ENCODE results near the gene MRPS23. TPM values are rescaled to one million over a fixed set of nuclear protein-coding genes. Genes with fewer than 3 reads are reported as not detected.

MRPS23 gene
- total and polyA plus RNA-seq, 2 experiments from 2014 or later, result 53.2 to 74.5 TPM

DNA sequence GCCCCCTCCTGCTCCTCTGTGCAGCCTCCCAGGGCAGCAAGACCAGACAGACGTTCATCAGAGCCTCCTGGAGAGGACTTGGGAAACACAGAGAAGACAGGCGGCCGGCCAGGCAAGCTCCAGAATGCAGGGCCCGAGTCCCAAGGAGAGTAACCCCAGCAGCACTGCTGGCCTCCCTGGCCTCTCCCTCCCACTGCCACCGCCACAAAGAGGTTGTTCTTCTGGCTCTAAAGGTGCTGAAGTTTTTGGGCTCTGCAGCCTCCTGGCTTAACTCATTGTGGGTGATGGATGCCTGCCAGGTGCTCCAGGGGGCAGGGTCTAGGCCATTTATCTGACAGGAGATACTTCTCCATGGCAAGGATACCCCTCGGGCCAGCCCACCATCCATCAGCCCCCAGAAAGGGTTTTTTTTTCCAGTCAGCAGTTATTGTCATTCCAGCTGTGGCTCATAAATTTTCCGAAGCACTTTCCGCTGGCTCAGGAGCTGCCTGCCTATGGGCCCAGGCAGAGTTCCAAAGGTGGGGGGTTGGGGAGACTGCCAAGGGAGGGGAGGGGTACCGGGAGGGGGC is 32.0 kb upstream of the MRPS23 start:
- peaks cover 13% of the 10 kb centered on the region for H3K36me3 Mint-ChIP-seq (ENCODE audit: low read depth)
- Histone ChIP-seq H3K36me3 (ENCODE audit: insufficient read depth) (no peaks in the 10 kb centered on the region; the same call in 1 of the 2 replicates), H3K9me2 (ENCODE audit: insufficient read depth) (no peaks in the 10 kb centered on the region), H2AFZ (peak overlapping the region; percentile 1; the same call in 1 of the 2 replicates), H3K27me3 (ENCODE audit: insufficient read depth) (peaks cover 6% of the 10 kb centered on the region; the same call in 1 of the 2 replicates), H3K27ac (ENCODE audit: low read depth) (peak overlapping the region; percentile 85), H3K4me2 (peak overlapping the region; percentile 66; the same call in 1 of the 2 replicates), H3F3A (replicated peaks; ENCODE audit: low read depth) (peaks cover 18% of the 10 kb centered on the region; the same call in 1 of the 2 replicates), H3K79me2 (replicated peaks; ENCODE audit: insufficient read depth) (no peaks in the 10 kb centered on the region), H3K4me3 (no peak overlapping the region), H3K4me1 (ENCODE audit: insufficient read depth) (peaks cover 35% of the 10 kb centered on the region), H4K20me1 (replicated peaks; ENCODE audit: insufficient read depth) (no peaks in the 10 kb centered on the region)
- H3K27ac Mint-ChIP-seq, result no peak overlapping the region
- H3K4me1 Mint-ChIP-seq, result peaks cover 46% of the 10 kb centered on the region
- ATAC-seq (peak; percentile 9; the same call in 2 of the 3 replicates), DNase-seq (ENCODE audit: low spot score) (no peak)
- no peak overlapping the region for H3K4me3 Mint-ChIP-seq
- TF ChIP-seq, protein P1, sequence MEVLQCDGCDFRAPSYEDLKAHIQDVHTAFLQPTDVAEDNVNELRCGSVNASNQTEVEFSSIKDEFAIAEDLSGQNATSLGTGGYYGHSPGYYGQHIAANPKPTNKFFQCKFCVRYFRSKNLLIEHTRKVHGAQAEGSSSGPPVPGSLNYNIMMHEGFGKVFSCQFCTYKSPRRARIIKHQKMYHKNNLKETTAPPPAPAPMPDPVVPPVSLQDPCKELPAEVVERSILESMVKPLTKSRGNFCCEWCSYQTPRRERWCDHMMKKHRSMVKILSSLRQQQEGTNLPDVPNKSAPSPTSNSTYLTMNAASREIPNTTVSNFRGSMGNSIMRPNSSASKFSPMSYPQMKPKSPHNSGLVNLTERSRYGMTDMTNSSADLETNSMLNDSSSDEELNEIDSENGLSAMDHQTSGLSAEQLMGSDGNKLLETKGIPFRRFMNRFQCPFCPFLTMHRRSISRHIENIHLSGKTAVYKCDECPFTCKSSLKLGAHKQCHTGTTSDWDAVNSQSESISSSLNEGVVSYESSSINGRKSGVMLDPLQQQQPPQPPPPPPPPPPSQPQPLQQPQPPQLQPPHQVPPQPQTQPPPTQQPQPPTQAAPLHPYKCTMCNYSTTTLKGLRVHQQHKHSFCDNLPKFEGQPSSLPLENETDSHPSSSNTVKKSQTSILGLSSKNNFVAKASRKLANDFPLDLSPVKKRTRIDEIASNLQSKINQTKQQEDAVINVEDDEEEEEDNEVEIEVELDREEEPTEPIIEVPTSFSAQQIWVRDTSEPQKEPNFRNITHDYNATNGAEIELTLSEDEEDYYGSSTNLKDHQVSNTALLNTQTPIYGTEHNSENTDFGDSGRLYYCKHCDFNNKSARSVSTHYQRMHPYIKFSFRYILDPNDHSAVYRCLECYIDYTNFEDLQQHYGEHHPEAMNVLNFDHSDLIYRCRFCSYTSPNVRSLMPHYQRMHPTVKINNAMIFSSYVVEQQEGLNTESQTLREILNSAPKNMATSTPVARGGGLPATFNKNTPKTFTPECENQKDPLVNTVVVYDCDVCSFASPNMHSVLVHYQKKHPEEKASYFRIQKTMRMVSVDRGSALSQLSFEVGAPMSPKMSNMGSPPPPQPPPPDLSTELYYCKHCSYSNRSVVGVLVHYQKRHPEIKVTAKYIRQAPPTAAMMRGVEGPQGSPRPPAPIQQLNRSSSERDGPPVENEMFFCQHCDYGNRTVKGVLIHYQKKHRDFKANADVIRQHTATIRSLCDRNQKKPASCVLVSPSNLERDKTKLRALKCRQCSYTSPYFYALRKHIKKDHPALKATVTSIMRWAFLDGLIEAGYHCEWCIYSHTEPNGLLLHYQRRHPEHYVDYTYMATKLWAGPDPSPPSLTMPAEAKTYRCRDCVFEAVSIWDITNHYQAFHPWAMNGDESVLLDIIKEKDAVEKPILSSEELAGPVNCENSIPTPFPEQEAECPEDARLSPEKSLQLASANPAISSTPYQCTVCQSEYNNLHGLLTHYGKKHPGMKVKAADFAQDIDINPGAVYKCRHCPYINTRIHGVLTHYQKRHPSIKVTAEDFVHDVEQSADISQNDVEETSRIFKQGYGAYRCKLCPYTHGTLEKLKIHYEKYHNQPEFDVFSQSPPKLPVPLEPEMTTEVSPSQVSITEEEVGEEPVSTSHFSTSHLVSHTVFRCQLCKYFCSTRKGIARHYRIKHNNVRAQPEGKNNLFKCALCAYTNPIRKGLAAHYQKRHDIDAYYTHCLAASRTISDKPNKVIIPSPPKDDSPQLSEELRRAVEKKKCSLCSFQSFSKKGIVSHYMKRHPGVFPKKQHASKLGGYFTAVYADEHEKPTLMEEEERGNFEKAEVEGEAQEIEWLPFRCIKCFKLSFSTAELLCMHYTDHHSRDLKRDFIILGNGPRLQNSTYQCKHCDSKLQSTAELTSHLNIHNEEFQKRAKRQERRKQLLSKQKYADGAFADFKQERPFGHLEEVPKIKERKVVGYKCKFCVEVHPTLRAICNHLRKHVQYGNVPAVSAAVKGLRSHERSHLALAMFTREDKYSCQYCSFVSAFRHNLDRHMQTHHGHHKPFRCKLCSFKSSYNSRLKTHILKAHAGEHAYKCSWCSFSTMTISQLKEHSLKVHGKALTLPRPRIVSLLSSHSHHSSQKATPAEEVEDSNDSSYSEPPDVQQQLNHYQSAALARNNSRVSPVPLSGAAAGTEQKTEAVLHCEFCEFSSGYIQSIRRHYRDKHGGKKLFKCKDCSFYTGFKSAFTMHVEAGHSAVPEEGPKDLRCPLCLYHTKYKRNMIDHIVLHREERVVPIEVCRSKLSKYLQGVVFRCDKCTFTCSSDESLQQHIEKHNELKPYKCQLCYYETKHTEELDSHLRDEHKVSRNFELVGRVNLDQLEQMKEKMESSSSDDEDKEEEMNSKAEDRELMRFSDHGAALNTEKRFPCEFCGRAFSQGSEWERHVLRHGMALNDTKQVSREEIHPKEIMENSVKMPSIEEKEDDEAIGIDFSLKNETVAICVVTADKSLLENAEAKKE (CRISPR knock-in tag; IDR thresholded peaks at IDR 0.05), result no peak
- TF ChIP-seq, protein P2, sequence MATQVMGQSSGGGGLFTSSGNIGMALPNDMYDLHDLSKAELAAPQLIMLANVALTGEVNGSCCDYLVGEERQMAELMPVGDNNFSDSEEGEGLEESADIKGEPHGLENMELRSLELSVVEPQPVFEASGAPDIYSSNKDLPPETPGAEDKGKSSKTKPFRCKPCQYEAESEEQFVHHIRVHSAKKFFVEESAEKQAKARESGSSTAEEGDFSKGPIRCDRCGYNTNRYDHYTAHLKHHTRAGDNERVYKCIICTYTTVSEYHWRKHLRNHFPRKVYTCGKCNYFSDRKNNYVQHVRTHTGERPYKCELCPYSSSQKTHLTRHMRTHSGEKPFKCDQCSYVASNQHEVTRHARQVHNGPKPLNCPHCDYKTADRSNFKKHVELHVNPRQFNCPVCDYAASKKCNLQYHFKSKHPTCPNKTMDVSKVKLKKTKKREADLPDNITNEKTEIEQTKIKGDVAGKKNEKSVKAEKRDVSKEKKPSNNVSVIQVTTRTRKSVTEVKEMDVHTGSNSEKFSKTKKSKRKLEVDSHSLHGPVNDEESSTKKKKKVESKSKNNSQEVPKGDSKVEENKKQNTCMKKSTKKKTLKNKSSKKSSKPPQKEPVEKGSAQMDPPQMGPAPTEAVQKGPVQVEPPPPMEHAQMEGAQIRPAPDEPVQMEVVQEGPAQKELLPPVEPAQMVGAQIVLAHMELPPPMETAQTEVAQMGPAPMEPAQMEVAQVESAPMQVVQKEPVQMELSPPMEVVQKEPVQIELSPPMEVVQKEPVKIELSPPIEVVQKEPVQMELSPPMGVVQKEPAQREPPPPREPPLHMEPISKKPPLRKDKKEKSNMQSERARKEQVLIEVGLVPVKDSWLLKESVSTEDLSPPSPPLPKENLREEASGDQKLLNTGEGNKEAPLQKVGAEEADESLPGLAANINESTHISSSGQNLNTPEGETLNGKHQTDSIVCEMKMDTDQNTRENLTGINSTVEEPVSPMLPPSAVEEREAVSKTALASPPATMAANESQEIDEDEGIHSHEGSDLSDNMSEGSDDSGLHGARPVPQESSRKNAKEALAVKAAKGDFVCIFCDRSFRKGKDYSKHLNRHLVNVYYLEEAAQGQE (IDR thresholded peaks at IDR 0.05; ENCODE audit: unreplicated experiment), result no peak
- TF ChIP-seq, protein P3, sequence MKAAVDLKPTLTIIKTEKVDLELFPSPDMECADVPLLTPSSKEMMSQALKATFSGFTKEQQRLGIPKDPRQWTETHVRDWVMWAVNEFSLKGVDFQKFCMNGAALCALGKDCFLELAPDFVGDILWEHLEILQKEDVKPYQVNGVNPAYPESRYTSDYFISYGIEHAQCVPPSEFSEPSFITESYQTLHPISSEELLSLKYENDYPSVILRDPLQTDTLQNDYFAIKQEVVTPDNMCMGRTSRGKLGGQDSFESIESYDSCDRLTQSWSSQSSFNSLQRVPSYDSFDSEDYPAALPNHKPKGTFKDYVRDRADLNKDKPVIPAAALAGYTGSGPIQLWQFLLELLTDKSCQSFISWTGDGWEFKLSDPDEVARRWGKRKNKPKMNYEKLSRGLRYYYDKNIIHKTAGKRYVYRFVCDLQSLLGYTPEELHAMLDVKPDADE (IDR thresholded peaks at IDR 0.05), result no peak
- TF ChIP-seq, protein P4, sequence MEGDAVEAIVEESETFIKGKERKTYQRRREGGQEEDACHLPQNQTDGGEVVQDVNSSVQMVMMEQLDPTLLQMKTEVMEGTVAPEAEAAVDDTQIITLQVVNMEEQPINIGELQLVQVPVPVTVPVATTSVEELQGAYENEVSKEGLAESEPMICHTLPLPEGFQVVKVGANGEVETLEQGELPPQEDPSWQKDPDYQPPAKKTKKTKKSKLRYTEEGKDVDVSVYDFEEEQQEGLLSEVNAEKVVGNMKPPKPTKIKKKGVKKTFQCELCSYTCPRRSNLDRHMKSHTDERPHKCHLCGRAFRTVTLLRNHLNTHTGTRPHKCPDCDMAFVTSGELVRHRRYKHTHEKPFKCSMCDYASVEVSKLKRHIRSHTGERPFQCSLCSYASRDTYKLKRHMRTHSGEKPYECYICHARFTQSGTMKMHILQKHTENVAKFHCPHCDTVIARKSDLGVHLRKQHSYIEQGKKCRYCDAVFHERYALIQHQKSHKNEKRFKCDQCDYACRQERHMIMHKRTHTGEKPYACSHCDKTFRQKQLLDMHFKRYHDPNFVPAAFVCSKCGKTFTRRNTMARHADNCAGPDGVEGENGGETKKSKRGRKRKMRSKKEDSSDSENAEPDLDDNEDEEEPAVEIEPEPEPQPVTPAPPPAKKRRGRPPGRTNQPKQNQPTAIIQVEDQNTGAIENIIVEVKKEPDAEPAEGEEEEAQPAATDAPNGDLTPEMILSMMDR (conservative IDR thresholded peaks at IDR 0.05; ENCODE audit: low read depth in 2 of 2), result no peak
- no peak for TF ChIP-seq ZNF331 (CRISPR knock-in tag; IDR thresholded peaks at IDR 0.05; ENCODE audit: low read depth)
- H3K27me3 Mint-ChIP-seq (ENCODE audit: insufficient read depth, low read depth, poor library complexity), result peaks cover 21% of the 10 kb centered on the region
- peaks cover 10% of the 10 kb centered on the region; the same call in 2 of the 3 replicates for H3K9me3 Mint-ChIP-seq
